ENCODE data around the gene PCDH20.
"Not testable (repeated sequence)": the region's sequence is repeated elsewhere in the genome, so short reads cannot be mapped to it uniquely, and the experiment has no call there.

PCDH20 gene, protein sequence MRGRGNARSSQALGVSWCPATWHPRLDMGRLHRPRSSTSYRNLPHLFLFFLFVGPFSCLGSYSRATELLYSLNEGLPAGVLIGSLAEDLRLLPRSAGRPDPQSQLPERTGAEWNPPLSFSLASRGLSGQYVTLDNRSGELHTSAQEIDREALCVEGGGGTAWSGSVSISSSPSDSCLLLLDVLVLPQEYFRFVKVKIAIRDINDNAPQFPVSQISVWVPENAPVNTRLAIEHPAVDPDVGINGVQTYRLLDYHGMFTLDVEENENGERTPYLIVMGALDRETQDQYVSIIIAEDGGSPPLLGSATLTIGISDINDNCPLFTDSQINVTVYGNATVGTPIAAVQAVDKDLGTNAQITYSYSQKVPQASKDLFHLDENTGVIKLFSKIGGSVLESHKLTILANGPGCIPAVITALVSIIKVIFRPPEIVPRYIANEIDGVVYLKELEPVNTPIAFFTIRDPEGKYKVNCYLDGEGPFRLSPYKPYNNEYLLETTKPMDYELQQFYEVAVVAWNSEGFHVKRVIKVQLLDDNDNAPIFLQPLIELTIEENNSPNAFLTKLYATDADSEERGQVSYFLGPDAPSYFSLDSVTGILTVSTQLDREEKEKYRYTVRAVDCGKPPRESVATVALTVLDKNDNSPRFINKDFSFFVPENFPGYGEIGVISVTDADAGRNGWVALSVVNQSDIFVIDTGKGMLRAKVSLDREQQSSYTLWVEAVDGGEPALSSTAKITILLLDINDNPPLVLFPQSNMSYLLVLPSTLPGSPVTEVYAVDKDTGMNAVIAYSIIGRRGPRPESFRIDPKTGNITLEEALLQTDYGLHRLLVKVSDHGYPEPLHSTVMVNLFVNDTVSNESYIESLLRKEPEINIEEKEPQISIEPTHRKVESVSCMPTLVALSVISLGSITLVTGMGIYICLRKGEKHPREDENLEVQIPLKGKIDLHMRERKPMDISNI

DNA sequence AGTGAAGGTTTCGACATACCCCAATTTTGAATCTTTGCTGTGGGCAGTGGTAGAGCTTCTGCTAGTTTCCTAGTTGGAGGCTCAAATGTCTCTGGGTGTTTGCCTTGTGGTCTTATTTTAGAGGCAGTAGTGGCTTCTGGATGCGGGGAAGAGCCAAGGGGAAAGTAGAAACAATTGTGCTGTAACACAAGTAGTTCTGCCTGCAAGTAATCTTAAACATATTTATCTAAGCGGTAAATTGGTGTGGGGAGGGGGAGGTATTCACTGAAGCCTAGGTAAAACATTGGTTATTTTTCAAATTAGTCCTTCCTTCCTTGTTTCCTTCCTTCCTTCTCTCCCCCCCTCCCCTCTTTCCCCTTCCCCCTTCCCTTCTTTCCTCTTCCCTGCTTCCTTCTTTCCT lies at the start of gene PCDH20:
PCDH20 (minus strand) TSS at position 101 of the 400 bp plus-strand sequence. CDS start 691 bp downstream, outside the sequence.
- DNase-seq = no peak

DNA sequence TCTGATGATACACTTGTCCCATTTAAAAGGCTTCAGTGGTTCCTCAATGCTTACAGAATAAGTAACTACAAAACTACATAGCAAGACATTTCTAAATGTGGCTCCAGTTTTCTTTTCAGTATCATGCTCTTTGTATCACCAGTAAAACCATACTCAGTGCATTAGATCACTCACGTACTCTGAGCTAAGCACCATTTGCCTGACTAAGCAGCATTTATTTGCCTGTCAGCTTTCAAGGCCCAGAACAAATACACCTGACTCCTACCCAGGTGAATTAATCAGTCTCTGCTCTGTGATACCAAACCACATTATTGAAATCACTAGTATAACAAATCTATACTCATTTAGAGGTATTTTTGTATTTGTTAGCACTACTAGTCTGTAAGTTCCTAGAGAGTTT lies 47.4 kb upstream of the PCDH20 start:
- peak; percentile 1 for DNase-seq

DNA sequence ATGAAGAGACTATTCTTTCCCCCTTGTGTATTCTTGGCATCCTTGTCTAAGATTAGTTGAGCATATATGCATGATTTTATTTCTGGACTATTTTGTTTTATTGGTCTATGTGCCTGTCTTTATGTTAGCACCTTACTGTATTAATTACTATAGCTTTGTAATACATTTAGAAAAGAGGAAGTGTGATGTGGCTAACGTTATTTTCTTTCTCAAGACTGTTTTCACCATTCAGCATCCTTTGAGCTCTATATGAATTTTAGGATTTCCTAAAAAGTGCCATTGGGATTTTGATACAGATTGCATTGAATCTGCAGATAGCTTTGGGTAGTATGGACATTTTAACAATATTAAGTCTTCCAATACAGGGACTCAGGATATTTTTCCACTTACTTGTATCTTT lies 37.5 kb upstream of the PCDH20 start:
- DNase-seq = no peak

DNA sequence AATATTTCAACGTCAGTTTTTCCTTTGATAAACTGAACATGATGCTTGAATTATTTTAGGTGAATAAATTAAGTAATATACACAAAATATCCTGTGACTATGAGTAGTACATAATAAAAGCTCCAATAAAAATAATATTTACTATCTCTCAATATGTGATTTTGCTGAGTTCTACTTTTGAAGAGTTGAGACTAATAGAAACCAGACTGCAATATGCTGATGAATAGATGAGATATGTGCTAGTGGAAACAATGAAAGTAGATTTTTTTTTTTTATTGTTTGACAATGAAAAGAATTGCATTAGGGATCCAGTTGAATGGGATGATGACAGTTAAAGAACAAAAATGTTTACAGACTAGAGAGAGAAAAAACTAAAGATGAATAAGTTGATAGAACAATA lies 16.4 kb upstream of the PCDH20 start:
- DNase-seq = no peak

DNA sequence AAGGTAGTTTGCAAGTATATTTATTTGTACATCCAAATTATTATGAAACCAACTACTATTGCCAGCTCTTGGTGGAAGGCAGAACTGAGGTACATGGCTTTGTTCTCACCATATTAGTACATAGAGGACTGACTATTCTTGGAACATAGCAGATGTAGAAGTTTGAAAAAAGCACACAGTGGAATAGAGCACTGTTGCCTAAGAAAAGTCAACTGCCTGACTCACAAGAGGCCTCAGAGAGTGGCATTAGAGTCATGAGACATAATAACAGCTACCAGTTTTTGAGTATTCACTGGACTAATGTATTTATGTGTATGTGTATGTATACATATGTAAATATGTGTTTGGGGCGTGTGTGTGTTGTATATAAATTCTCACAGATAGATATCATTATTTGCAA lies 8.3 kb upstream of the PCDH20 start:
- DNase-seq = no peak

DNA sequence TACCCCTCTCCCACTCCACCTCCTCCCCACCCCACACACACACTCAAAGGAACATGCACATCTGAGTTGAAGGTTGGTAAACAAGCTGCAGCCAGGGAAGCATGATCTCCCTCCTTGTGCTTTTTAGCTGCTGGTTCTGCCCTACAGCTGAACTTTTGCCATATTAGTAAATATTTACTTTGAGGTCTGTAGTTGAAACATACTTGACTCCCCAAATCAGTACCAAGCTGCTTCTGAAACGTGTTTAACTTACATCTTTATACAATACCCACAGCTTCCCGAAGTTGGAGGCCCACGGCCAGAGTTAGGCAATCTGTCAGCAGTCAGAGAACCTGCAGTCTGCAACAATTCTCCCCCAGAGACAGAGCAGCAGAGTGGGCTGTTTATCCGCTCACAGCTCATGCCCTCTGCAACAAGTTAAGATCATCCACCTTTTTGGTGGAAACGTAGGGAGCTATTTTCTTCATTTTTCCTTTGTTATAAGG lies 1.5 kb upstream of the PCDH20 start:
- no peak for DNase-seq

DNA sequence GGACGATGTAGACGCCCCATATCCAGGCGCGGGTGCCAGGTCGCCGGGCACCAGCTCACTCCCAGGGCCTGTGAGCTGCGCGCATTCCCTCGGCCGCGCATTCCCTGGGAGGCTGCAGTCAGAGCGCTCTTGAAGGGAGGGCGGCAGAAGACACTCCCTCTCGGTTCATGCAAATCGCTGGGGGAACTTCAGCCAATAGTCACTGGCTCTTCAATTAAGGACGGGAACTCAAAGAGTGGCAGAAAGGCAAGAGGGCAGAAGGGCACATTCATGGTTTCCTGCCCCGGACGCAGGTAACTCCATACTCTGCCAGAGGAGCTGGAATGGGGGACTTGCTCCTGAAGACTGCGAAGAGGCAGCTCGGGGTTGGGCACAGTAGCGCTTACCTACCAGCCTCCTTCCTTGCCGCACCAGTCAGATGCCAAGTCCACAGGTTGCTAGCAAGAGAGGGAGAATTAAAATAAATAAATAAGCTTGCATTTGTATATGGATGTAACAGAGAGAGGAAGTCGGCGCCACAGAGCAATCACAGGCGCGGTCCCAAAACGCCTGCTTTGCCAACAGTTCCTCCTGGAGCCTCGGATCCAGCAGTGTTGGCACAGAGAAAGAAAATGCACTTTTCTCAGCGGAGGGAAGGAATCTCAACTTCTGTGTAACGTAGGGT lies 459 bp downstream of the PCDH20 start:
- peak; percentile 43 for DNase-seq

DNA sequence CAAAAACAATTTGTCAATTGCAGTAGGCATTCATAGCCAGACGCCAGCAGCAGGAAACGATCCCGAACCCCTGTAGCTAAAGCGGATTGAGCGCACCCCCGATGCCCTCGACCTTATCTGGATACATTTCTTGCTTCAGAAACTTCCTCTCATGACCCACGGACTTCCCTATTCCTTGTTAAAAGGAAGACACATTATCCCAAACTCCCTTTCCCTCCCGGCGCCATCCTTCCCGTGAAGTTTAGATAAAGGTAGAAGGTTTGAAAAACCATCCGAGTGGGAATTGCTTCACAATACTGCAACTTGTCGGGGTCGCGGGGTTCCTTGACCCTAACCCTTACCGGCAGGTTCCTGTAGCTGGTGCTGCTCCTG lies 977 bp downstream of the PCDH20 start:
- DNase-seq = no peak

DNA sequence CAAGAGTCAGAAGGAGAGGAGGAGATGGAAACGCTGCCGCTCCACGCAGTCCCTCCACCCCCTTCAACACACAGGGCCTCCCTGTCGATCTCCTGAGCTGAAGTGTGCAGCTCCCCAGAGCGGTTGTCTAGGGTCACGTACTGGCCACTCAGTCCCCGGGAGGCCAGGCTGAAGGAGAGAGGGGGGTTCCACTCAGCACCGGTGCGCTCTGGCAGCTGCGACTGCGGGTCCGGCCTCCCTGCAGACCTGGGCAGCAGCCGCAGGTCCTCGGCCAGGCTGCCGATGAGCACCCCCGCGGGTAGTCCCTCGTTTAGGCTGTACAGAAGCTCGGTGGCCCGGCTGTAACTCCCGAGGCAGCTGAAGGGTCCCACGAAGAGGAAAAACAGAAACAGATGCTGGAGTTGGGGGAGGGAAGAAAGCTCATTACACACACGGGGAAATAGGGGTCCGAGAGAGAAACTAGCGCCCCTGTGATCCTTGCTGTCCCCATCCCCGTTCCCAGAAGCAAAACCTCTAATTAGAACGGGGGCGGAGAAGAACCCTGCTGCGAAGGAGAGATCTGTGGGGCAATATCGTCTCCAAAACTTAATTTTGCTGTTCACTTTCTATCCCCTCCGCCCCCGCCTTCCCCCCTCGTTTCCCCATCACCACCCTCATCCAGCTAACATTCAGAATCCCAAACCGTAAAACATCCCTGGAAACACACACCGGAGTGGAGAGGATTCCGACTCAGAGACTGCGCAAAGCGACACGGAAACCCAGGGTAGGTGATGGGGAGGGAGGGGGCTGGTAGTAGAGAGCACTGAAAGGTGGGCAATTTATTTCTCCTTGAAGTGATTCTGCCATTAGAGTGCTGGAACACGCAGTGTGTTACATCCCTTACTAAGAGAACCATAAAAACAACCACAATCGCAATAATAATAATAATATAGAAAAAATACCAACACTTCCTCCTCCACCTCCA lies 1.8 kb downstream of the PCDH20 start:
- DNase-seq = no peak

DNA sequence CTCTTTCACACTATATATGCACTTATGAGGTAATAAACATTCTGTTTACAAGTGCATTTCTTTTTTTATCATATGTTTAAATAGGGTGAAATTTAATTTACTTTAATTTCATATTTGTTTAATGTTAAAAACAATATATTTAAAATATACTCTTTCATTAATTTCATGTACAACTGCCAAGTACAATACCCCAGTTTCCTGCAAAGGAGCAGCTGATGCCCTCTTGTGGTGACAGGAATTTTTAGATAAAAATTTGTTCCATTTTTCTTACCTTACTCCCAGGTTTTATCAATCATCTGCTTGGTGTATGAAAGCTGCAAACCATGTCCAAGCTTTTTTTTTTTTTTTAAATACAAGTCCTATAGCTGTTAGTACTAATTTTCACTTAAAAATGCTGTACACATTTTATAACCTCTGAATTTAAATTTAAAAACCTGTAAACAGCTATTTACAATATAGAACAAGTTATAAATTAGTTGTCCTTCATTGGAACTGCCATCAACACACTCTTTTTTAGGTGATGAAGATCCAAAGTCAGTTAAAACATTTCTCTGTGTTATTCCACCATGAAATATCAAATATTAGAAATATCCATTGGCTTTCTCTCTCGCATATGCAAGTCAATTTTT lies 4.9 kb downstream of the PCDH20 start:
- no peak for DNase-seq

DNA sequence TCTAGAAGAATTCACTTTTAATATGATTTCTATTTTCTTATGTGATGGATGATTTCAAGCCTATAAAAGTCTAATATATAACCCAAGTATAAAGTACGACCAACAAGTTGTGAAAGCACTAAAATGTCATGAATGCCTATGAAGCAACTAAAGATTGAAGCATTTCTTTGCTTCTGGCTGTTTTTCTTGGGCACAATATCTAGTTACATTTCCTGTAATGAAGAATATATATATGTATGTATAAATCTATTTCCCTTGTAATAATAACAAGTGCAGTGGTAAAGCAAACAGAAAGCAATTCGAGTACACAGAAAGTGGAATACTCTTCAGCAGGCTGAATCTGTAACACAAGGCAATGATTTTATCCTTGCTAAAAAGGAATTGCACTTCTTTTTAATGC lies 5.4 kb downstream of the PCDH20 start:
- DNase-seq = no peak

DNA sequence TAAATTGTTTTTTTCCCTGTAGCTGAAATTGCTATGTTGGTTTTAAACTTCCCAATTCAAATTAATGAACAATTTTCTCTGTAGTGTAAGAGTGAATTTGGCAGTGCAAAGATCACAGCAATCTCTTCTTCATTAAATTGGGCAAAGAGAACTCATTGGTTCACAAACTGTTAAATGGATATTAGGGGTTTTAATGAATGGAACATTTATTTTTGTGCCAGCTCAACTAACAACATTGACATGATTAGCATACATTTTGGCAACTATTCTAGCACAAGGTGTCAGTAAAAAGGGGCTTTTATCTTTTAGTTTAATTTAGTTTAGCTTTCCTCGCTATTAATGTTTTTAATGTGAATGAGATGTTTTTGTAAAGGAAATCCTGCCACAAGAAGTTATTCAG lies 7.1 kb downstream of the PCDH20 start:
- DNase-seq = no peak

DNA sequence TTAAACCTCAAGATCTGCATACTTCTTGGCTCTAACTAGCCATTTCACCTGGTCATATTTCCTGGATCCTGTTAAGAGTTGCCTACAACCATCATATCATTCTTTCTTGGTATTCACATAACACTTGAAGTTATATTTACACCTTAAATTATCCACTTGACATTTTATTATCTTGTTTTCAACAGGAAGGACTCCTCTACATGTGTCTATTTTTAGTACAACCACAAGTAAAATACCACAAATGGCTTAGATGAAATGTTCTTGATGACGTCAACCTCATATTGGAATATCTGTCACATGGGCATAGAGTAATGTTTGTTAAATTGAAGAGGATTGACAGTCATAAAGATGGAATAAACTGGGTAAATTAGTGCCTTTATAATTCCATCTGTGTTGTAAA lies 9.4 kb downstream of the PCDH20 start:
- no peak for DNase-seq

DNA sequence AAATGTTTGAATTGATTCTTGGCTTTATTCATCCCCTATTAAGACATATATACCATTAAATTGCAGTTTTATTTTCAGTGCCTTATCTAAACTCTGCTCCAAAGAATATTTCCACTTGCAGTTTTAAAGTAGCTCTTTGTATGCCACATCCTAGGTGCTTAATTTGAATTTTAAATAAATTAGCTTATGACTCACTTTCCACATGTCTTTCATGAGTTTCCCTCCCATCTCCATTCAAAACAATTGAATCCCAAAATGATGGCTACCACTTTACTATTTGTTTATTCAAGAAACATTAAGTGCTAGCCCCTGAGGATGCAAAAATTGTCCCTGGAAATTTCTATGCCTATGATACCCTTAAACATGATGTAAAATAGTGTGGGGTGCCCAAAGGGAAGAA lies 19.5 kb downstream of the PCDH20 start:
- DNase-seq = no peak

DNA sequence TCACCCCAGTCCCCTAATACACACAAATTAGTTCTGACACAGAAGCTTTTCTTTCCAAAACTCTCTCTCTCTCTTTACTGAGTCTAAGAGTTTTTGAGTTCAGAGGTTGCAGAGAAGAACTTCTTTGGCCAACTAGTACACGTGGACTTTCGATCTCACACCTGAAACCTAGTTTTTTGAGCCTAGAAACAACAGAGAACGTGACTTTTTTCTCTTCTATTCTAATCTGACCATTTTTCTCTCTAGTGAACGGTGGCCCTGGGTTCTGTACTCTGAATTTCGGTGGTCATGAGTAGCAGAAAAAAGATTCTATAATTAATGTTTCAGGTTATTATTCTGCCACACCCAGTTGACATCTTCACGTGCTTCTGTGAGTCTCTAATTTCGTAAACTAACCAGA lies 24.2 kb downstream of the PCDH20 start:
- DNase-seq = no peak

DNA sequence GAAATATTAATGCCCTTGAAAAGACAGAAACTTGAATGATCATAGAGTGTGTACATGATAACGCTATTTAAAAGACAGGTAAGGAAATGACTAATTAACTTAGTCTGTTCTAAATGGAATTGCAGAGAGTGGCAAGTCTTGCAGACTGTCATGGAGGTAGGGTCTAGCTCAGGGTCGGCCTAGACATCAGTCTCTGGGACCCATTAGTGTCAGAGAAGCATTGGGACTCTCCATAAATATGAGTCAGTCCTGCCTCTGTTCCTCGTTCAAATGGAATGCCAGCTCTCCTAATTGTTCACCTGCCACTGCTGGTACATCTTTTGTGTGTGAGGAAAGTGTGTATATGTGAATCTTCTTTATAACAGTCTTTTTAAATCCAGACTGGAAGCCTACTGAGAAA lies 28.0 kb downstream of the PCDH20 start:
- DNase-seq = no peak

DNA sequence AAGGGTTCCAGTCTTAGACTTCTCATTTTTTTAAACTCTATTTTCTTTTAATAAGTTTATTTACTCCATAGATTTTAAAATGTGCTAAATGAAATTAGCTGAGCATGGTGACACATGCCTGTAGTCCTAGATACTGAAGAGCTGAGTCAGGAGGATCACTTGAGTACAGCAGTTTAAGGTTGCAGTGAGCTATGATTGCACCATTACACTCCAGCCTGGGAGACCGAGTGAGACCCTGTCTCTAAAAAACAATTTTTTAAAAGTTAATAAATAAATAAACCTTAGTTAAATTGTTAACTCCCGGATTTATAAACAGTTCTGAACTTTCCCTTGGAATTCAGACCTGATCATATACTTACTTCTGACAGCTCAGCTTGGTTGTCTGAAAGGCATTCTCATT lies 32.5 kb downstream of the PCDH20 start:
- no peak for DNase-seq

DNA sequence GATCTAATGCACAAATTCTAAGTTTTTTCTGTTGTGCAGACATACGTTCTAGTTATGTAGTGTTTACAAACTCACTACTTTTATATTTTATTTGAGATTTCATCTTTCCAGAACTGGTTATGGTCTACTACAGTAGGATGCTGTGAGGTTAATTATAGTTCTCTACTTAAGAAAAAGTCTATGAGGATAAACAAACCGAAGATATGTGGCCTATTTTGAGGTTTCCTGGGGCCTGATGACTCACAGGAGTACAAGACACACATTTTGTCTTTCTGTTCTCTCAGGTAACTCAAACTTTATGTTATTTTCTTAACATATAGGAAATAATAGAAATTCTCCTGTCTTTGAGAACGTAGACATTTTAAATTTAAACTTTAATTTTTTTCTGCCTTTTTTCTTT lies 45.1 kb downstream of the PCDH20 start:
- no peak for DNase-seq

DNA sequence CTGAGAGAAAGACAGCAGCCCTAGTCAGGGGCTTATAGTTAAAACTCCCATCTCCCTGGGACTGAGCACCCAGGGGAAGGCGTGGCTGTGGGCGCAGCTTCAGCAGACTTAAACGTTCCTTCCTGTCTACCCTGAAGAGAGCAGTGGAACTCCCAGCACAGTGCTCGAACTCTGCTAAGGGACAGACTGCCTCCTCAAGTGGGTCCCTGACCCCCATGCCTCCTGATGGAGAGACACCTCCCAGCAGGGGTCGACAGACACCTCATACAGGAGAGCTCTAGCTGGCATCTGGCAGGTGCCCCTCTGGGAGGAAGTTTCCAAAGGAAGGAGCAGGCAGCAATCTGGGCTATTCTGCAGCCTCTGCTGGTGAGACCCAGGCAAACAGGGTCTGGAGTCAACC lies 51.0 kb downstream of the PCDH20 start:
- DNase-seq = not testable (repeated sequence)

DNA sequence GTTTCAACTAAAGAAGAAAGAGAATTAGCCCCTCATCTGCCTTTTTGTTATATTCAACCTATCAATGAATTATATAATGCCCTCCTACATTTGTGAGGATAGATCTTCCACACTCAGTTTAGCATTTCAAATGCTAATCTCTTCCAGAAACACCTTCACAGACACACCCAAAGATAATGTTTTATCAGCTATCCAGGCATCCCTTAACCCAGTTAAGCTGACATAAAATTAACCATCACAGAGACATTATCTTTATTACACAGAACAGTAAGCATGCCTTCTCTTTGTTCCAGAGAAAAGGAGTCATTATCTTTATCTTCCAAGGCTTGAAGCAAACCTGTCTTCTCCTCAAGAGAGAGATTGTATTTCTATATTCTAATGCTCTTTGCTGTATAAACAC lies 53.1 kb downstream of the PCDH20 start:
- no peak for DNase-seq

All from NCI-H510A (cell line).